Measurements from ENCODE around the gene CREB3L4. TPM values are rescaled to one million over a fixed set of nuclear protein-coding genes. Genes with fewer than 3 reads are reported as not detected.

The CREB3L4 gene
- total RNA-seq, 2 experiments from 2014 or later, result 5.6 to 7.4 TPM

DNA sequence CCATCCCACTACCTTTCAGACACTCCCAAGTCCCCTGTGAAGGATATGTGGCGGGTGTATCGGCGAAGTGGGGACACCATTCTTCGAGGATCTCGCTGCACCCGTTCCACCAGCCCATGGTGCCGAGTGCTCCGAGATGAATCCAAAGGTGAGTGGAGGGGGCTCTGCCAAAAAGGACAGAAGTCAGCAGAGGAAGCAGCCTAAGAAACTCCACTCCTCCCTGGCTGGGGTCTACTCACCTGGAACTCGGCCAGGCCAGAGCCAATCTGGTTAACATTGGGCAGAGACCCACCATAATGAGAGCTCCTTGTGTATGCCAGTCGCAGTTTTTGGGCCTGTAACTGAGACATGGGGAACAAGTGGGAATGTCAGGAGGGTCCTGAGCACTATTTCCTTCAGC lies 12.9 kb upstream of the CREB3L4 start:
- no peaks in the 10 kb centered on the region for H3K27me3 Mint-ChIP-seq (ENCODE audit: low read depth)
- no peaks in the 10 kb centered on the region for H3K9me3 Mint-ChIP-seq
- H3K4me1 Mint-ChIP-seq (ENCODE audit: low read depth), result peaks cover 37% of the 10 kb centered on the region
- no peak overlapping the region for H3K4me3 Mint-ChIP-seq
- CTCF ChIA-PET, result interaction anchor here (0.7 to 1.1 kb wide), 2 partner anchors 23 to 30 kb away, joined by 3 to 4 read pairs; partner anchors contain the start of gene JTB
- no peak for DNase-seq
- peak overlapping the region; percentile 27 for H3K27ac Mint-ChIP-seq
- intact Hi-C loops (cut with micrococcal nuclease), result loop anchor here (5.0 kb wide), 2 partner anchors 228 to 317 kb away; partner anchors contain the start of genes HAX1 and INTS3
- peaks cover 26% of the 10 kb centered on the region for H3K36me3 Mint-ChIP-seq (ENCODE audit: low read depth)

- intact Hi-C loops (cut with micrococcal nuclease), result loop anchor here (1.0 to 5.0 kb wide), 3 partner anchors 230 to 315 kb away; partner anchors contain the start of genes HAX1, INTS3 and UBAP2L
- H3K4me3 Mint-ChIP-seq, result peak overlapping the region; percentile 86
- H3K4me1 Mint-ChIP-seq (ENCODE audit: low read depth), result peaks cover 48% of the 10 kb centered on the region
- peaks cover 12% of the 10 kb centered on the region for H3K36me3 Mint-ChIP-seq (ENCODE audit: low read depth)
- H3K27me3 Mint-ChIP-seq (ENCODE audit: low read depth), result no peaks in the 10 kb centered on the region
- H3K9me3 Mint-ChIP-seq, result no peaks in the 10 kb centered on the region
- H3K27ac Mint-ChIP-seq, result peak overlapping the region; percentile 92
- CTCF ChIA-PET, result interaction anchor here (0.6 to 2.0 kb wide), 6 partner anchors 10 to 307 kb away, joined by 4 to 10 read pairs (median 6); partner anchors contain the start of genes CREB3L4, DENND4B, JTB and RAB13
- no peak for DNase-seq
Observed at GRCh38 chr1:153956997-153957715, 10.5 kb upstream of the CREB3L4 start.

DNA sequence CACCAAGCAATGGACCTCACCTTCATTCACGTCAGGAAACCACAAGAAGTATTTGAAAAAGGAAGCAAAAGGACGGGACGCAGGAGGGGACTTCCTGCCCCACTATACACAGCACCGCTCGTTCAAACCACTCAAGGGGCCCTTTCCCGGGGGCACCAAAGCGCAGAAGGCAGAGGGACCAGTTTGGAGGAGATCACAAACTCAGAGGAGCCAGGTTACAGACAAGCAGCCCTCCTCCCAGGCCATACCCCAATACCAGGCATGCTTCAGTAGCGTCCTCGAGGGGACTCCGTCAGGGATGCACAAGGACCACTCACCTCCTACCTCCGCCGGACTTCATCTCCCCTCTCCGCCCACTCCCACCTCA lies 10.0 kb upstream of the CREB3L4 start:
- Mint-ChIP-seq H3K27me3 (ENCODE audit: low read depth) (no peaks in the 10 kb centered on the region), H3K27ac (peak overlapping the region; percentile 92), H3K9me3 (no peaks in the 10 kb centered on the region), H3K4me3 (peak overlapping the region; percentile 86), H3K4me1 (ENCODE audit: low read depth) (peaks cover 52% of the 10 kb centered on the region), H3K36me3 (ENCODE audit: low read depth) (peaks cover 16% of the 10 kb centered on the region)
- intact Hi-C loops (cut with micrococcal nuclease), result loop anchor here (1.0 to 5.0 kb wide), 10 partner anchors 10 to 315 kb away; partner anchors contain the start of genes CREB3L4, HAX1, INTS3 and JTB
- CTCF ChIA-PET, result interaction anchor here (0.6 to 2.0 kb wide), 3 partner anchors 13 to 307 kb away, joined by 4 to 7 read pairs (median 5); partner anchors contain the start of gene RAB13
- peak; percentile 64 for DNase-seq

- peak; percentile 99 for DNase-seq
- CTCF ChIA-PET, result interaction anchor here (1.3 kb wide), 3 partner anchors 12 to 31 kb away, joined by 4 to 7 read pairs (median 5); partner anchors contain the start of genes DENND4B and RAB13
- no peaks in the 10 kb centered on the region for H3K27me3 Mint-ChIP-seq (ENCODE audit: low read depth)
- H3K4me1 Mint-ChIP-seq (ENCODE audit: low read depth), result peaks cover 53% of the 10 kb centered on the region
- H3K4me3 Mint-ChIP-seq, result peak within 1 kb of the TSS; percentile 86
- peaks cover 13% of the 10 kb centered on the region for H3K36me3 Mint-ChIP-seq (ENCODE audit: low read depth)
- intact Hi-C loops (cut with micrococcal nuclease), result loop anchor here (1.0 to 5.0 kb wide), 9 partner anchors 9 to 314 kb away; partner anchors contain the start of genes CREB3L4, HAX1, INTS3 and JTB
- H3K9me3 Mint-ChIP-seq, result no peaks in the 10 kb centered on the region
- peak within 1 kb of the TSS; percentile 92 for H3K27ac Mint-ChIP-seq
Observed at GRCh38 chr1:153958111-153958960, 9.4 kb upstream of the CREB3L4 start, which contains the start of gene CRTC2. CRTC2 (minus strand) TSS chr1:153958612; CDS start chr1:153958497, 115 bp downstream.

GRCh38 chr1:153958961-153959260 lies 8.8 kb upstream of the CREB3L4 start:
- peaks cover 52% of the 10 kb centered on the region for H3K4me1 Mint-ChIP-seq (ENCODE audit: low read depth)
- H3K9me3 Mint-ChIP-seq, result no peaks in the 10 kb centered on the region
- H3K36me3 Mint-ChIP-seq (ENCODE audit: low read depth), result peaks cover 11% of the 10 kb centered on the region
- peak overlapping the region; percentile 92 for H3K27ac Mint-ChIP-seq
- H3K27me3 Mint-ChIP-seq (ENCODE audit: low read depth), result no peaks in the 10 kb centered on the region
- intact Hi-C loops (cut with micrococcal nuclease), result loop anchor here (1.0 to 5.0 kb wide), 9 partner anchors 8 to 313 kb away; partner anchors contain the start of genes CREB3L4, HAX1, INTS3 and JTB
- no peak for DNase-seq
- peak overlapping the region; percentile 86 for H3K4me3 Mint-ChIP-seq
- CTCF ChIA-PET, result interaction anchor here (1.3 kb wide), 2 partner anchors 12 to 30 kb away, joined by 4 to 7 read pairs; partner anchors contain the start of gene DENND4B

DNA sequence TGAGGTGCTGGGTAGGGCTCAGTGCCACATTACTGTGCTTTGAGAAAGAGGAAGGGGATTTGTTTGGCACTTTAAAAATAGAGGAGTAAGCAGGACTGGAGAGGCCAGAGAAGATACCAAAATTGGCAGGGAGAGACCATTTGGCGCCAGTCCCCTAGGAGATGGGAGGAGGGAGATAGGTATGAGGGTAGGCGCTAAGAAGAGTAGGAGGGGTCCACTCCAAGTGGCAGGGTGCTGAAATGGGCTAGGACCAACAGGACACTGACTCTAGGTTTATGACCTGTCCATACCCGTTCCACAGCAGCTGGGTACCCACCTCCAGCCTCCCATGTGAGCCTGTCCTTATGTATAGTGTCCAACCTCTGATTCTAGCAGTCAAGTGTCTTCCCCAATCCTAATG lies 8.2 kb upstream of the CREB3L4 start:
- intact Hi-C loops (cut with micrococcal nuclease), result loop anchor here (5.0 kb wide), 2 partner anchors 232 to 313 kb away; partner anchors contain the start of genes HAX1 and INTS3
- H3K9me3 Mint-ChIP-seq, result no peaks in the 10 kb centered on the region
- no peak for DNase-seq
- H3K27ac Mint-ChIP-seq, result peak overlapping the region; percentile 34
- no peak overlapping the region for H3K4me3 Mint-ChIP-seq
- CTCF ChIA-PET, result interaction anchor here (0.6 to 1.3 kb wide), 3 partner anchors 13 to 33 kb away, joined by 3 to 7 read pairs (median 4); partner anchors contain the start of gene DENND4B
- no peaks in the 10 kb centered on the region for H3K27me3 Mint-ChIP-seq (ENCODE audit: low read depth)
- peaks cover 50% of the 10 kb centered on the region for H3K4me1 Mint-ChIP-seq (ENCODE audit: low read depth)
- peaks cover 7% of the 10 kb centered on the region for H3K36me3 Mint-ChIP-seq (ENCODE audit: low read depth)

GRCh38 chr1:153960206-153960605 lies 7.5 kb upstream of the CREB3L4 start:
- no peak for DNase-seq
- intact Hi-C loops (cut with micrococcal nuclease), result loop anchor here (5.0 to 10.0 kb wide), 3 partner anchors 288 to 1045 kb away; partner anchors contain the start of genes ILF2, S100A6 and ZBTB7B
- Mint-ChIP-seq H3K27ac (no peak overlapping the region), H3K36me3 (ENCODE audit: low read depth) (peaks cover 6% of the 10 kb centered on the region), H3K27me3 (ENCODE audit: low read depth) (no peaks in the 10 kb centered on the region), H3K9me3 (no peaks in the 10 kb centered on the region), H3K4me1 (ENCODE audit: low read depth) (peaks cover 46% of the 10 kb centered on the region), H3K4me3 (no peak overlapping the region)
- CTCF ChIA-PET, result interaction anchor here (0.6 kb wide), 2 partner anchors 15 to 33 kb away, joined by 3 to 4 read pairs; no protein-coding TSS in a partner anchor

DNA sequence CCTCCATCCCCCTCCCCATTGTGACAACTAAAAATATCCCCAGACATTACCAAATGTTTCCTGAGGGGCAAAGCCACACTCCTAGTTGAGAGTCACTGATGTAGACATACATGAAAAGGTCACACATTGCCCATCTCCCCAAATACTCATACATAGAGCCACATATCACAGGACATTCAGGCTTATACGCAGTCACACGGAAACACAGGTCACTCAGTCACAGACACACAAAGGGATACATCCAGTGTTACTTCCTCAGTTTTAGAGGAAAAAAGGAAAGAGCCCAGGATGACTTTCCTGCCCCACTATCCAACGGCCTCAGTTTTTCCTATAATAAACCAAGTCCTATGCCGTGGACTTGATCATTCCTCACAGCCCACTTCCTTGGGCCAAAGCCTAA lies 6.3 kb upstream of the CREB3L4 start:
- peak overlapping the region; percentile 48 for H3K27ac Mint-ChIP-seq
- CTCF ChIA-PET, result interaction anchor here (0.9 kb wide), 1 partner anchor 9 kb away, joined by 3 read pairs; no protein-coding TSS in a partner anchor
- DNase-seq, result no peak
- H3K4me1 Mint-ChIP-seq (ENCODE audit: low read depth), result peaks cover 45% of the 10 kb centered on the region
- H3K27me3 Mint-ChIP-seq (ENCODE audit: low read depth), result no peaks in the 10 kb centered on the region
- peaks cover 9% of the 10 kb centered on the region for H3K36me3 Mint-ChIP-seq (ENCODE audit: low read depth)
- H3K4me3 Mint-ChIP-seq, result peak overlapping the region; percentile 82
- no peaks in the 10 kb centered on the region for H3K9me3 Mint-ChIP-seq
- intact Hi-C loops (cut with micrococcal nuclease), result loop anchor here (5.0 to 10.0 kb wide), 3 partner anchors 289 to 1043 kb away; partner anchors contain the start of genes ILF2, S100A6 and ZBTB7B

DNA sequence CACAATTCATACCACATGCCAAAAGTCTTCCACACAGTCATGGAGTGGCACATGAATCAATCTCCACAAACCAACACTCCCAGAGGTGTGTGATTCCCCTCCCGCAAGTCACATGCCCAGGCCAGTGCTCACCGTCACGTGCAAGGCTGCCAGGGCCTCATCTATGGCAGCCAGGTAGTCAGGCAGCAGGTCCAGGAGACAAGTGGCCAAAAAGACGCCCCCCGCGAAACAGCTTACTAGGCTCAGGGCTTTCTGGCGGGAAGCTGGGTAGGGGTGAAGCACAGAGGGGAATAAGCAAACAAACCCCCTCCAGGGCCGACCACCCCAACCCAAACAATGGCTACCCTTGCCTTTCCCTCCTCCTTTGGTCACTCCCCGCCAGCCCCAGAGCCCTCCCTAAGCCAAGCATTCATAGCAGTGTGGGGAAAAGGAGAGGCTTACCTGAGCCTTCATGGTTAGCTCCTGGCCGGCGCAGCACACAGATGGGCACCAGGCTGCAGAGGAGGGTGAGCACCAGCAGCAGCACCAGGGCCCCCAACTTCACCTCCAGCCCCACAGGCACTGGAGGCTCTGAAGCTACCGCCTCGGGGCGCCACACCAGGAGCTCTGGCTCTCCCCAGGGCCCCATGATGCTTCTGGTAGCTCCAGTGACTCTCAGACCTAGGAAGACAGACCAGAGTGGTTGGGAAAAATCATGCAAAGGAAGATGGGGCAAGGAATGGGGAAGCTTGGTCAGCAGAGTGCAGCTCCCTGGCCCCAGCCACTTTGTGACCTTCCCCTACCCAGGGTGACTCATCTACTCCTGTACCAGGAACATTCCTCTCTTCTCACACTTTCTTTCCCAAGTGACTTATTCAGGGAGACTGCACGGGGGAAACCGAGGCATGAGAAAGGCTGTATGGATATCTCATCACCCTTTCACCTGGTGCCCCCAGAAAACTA lies 5.3 kb upstream of the CREB3L4 start:
- Mint-ChIP-seq H3K4me3 (peak overlapping the region; percentile 82), H3K27ac (peak overlapping the region; percentile 88), H3K27me3 (ENCODE audit: low read depth) (no peaks in the 10 kb centered on the region), H3K9me3 (no peaks in the 10 kb centered on the region), H3K4me1 (ENCODE audit: low read depth) (peaks cover 44% of the 10 kb centered on the region), H3K36me3 (ENCODE audit: low read depth) (peaks cover 15% of the 10 kb centered on the region)
- intact Hi-C loops (cut with micrococcal nuclease), result loop anchor here (1.0 to 10.0 kb wide), 7 partner anchors 14 to 1042 kb away; partner anchors contain the start of genes ILF2, JTB, RPS27 and S100A6
- DNase-seq, result peak; percentile 46
- CTCF ChIA-PET, result interaction anchor here (0.6 to 2.6 kb wide), 7 partner anchors 8 to 373 kb away, joined by 3 to 12 read pairs (median 4); partner anchors contain the start of genes DENND4B, JTB and RAB13

GRCh38 chr1:153963030-153963849 lies 4.5 kb upstream of the CREB3L4 start, which contains the start of gene SLC39A1:
SLC39A1 (minus strand) TSS chr1:153963537; CDS start chr1:153962715, 822 bp downstream.
- intact Hi-C loops (cut with micrococcal nuclease), result loop anchor here (1.0 to 10.0 kb wide), 7 partner anchors 14 to 1042 kb away; partner anchors contain the start of genes ILF2, JTB, RPS27 and S100A6
- H3K27me3 Mint-ChIP-seq (ENCODE audit: low read depth), result no peaks in the 10 kb centered on the region
- DNase-seq, result peak; percentile 99
- no peaks in the 10 kb centered on the region for H3K9me3 Mint-ChIP-seq
- H3K4me3 Mint-ChIP-seq, result peak within 1 kb of the TSS; percentile 82
- H3K27ac Mint-ChIP-seq, result peak within 1 kb of the TSS; percentile 88
- H3K4me1 Mint-ChIP-seq (ENCODE audit: low read depth), result peaks cover 51% of the 10 kb centered on the region
- H3K36me3 Mint-ChIP-seq (ENCODE audit: low read depth), result peaks cover 15% of the 10 kb centered on the region
- CTCF ChIA-PET, result interaction anchor here (0.8 to 2.6 kb wide), 7 partner anchors 15 to 146 kb away, joined by 3 to 12 read pairs (median 5); partner anchors contain the start of genes DENND4B, JTB and RAB13

All from activated naive CD4-positive, alpha-beta T cell treated with anti-CD3 and anti-CD28 coated beads for 36 hours (primary cell).